Middle frontal gyrus (tissue), 1 donor: ENCODE results near the gene WFDC10A.
"Not testable (repeated sequence)": the region's sequence is repeated elsewhere in the genome, so short reads cannot be mapped to it uniquely, and the experiment has no call there.

ENCODE experiments used
- DNase-seq: peaks from one replicate; pipeline ENCODE4 v3.0.0-alpha.2; 2015; ENCODE audit warnings: low spot score; ENCODE audit errors: extremely low spot score

WFDC10A gene

GRCh38 chr20:45629496-45630100, at the start of gene WFDC10A:
TSS of gene WFDC10A (plus strand) at chr20:45629739. CDS start at chr20:45629814, 75 bp downstream.
- no peak for DNase-seq

- no peak for DNase-seq
Measured at GRCh38 chr20:45581702-45582101, 47.8 kb upstream of the WFDC10A start.

- DNase-seq, result no peak
Measured at GRCh38 chr20:45583502-45583901, 46.0 kb upstream of the WFDC10A start.

- not testable (repeated sequence) for DNase-seq
Measured at GRCh38 chr20:45584294-45584693, 45.2 kb upstream of the WFDC10A start.

GRCh38 chr20:45585986-45586385, 43.6 kb upstream of the WFDC10A start:
- DNase-seq, result not testable (repeated sequence)

- DNase-seq, result no peak
Measured at GRCh38 chr20:45588800-45589199, 40.7 kb upstream of the WFDC10A start.

GRCh38 chr20:45589725-45590124, 39.8 kb upstream of the WFDC10A start:
- DNase-seq, result no peak

GRCh38 chr20:45592574-45593189, 36.9 kb upstream of the WFDC10A start:
- no peak for DNase-seq

- no peak for DNase-seq
Measured at GRCh38 chr20:45593498-45593897, 36.0 kb upstream of the WFDC10A start.

- no peak for DNase-seq
Measured at GRCh38 chr20:45595235-45595634, 34.3 kb upstream of the WFDC10A start.

GRCh38 chr20:45607810-45608209, 21.7 kb upstream of the WFDC10A start:
- DNase-seq, result no peak

- no peak for DNase-seq
Measured at GRCh38 chr20:45611054-45611453, 18.5 kb upstream of the WFDC10A start.

GRCh38 chr20:45612314-45612713, 17.2 kb upstream of the WFDC10A start:
- DNase-seq, result no peak

- no peak for DNase-seq
Measured at GRCh38 chr20:45617591-45617990, 11.9 kb upstream of the WFDC10A start.

- DNase-seq, result no peak
Measured at GRCh38 chr20:45621593-45621992, 7.9 kb upstream of the WFDC10A start.

GRCh38 chr20:45626540-45626939, 3.0 kb upstream of the WFDC10A start:
- no peak for DNase-seq

GRCh38 chr20:45630371-45630770, 832 bp downstream of the WFDC10A start:
- DNase-seq, result no peak

GRCh38 chr20:45631184-45631583, 1.6 kb downstream of the WFDC10A start, which contains the start of gene WFDC9:
TSS of gene WFDC9 (minus strand) at chr20:45631284. CDS start at chr20:45610181, 21,103 bp downstream.
- no peak for DNase-seq

- no peak for DNase-seq
Measured at GRCh38 chr20:45636513-45636912, 7.0 kb downstream of the WFDC10A start.

GRCh38 chr20:45639687-45640086, 10.1 kb downstream of the WFDC10A start:
- no peak for DNase-seq

- DNase-seq, result not testable (repeated sequence)
Measured at GRCh38 chr20:45641076-45641475, 11.5 kb downstream of the WFDC10A start.

- DNase-seq, result not testable (repeated sequence)
Measured at GRCh38 chr20:45645869-45646268, 16.3 kb downstream of the WFDC10A start.

GRCh38 chr20:45646875-45647274, 17.3 kb downstream of the WFDC10A start:
- DNase-seq, result no peak
